ENCODE data around the gene PLS3.

The PLS3 gene

GRCh38 chrX:115571712-115572111 lies 10.7 kb downstream of the PLS3 start:
- DNase-seq = no peak

GRCh38 chrX:115573185-115573584 lies 12.2 kb downstream of the PLS3 start:
- DNase-seq = no peak

DNA sequence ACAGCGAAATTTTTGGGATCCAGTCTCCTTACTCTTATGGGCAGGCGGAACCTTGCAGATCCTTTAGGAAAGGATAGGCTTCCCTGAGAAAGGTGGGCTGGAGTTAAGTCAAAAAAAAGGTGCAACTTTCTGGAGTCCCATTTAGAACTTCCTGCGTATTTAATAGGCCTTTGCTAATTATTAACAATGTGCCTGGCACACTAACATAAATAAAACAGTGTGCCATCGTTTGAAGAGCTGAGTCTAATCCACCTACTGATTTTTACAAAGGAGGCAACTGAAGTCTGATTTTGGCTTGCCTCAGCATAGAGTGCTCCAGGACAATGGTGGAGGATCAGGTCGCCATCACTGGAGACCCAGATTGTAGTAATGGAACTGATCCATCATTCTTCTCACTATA lies 15.7 kb downstream of the PLS3 start:
- no peak for DNase-seq

- DNase-seq = no peak
Observed at GRCh38 chrX:115579327-115579726, 18.4 kb downstream of the PLS3 start.

DNA sequence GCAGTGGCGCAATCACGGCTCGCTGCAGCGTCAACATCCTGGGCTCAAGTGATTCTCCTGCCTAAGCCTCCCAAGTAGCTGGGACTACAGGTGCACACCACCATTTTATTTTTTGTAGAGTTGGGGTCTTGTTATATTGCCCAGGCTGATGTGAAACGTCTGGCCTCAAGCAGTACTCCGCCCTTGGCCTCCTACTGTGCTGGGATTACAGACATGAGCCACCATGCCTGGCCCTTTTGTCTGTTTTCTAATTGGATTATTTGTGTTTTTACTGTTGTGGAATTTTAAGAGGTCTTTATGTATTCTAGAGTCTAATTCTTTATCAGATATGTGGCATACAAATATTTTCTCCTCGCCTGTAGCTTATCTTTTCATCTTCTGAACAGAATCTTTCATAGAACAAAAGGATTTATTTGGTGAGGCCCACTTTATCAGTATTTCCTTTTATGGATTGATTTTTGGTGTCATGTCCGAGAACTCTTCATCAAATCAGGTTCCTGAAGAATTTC lies 18.9 kb downstream of the PLS3 start:
- DNase-seq = no peak

DNA sequence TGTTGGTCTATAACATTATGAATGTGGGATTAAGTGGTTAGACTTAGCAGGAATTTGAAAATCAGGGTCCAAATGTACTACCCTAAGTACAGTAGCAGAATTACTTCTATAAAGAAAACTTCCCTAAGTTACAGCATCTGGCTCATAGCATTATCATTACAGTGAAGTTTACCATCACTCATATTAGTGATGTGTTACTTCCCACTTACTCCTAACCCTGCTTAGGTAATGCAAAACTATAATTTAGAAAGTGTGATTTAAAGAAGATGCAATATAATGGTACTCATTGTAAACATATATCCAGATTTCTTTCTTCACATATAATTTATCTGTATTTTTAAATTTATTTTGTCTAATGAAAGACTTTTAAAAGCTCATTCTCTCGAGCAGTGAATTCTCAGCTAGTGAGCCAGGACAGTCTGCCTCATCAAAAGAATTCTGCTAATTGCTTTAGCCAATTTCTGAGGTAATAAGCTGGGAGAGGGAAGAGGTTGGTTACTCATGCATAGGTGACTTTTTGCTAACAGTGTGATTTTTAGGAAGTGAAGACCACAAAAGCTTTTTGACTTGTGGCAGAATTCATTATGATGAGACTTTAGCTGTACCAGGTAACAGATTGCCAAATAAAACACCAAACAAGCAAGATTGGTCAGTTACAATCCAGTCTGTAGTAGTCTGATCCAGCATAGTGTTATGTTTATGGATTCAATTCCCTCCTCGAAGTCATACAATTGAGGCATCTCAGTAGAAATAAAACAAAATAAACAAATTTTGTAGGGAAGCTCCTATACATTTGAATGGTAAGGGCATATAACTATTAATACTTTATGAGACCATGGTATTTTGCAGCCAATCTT lies 21.0 kb downstream of the PLS3 start:
- no peak for DNase-seq

DNA sequence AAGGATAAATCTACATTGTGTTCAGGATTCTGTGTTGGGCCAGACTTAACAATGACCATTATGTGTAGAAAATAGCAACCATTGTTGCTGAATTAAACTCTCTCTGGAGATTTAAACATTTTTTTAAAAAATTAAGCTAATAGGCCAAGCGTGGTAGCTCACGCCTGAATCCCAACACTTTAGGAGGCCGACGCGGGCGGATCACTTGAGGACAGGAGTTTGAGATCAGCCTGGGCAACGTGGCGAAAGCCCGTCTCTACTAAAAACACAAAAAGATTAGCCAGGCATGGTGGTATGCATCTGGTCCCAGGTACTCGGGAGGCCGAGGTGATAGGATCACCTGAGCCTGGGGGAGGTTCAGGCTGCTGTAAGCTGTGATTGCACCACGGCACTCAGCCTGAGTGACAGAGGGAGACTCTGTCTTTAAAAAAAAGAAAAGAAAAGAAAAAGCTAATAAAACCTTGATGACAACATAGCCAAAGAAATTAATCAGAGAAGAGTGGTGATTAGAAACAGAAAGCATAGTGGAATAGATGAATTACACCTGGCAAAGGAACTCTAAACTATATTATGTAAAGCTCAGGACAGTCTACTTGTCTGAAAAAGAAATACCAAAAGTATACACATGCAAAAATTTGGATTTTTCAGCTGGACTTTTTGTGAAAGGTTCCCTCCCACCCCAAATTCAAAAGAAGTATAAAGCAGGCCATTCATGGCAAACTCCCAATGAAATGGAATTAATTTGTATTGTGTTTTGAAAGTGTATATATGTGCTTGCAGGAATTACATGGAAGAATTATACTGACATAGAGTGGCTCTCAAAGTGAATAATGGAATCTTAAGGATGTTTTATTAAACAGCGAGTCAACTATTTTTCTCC lies 21.9 kb downstream of the PLS3 start:
- DNase-seq = no peak

DNA sequence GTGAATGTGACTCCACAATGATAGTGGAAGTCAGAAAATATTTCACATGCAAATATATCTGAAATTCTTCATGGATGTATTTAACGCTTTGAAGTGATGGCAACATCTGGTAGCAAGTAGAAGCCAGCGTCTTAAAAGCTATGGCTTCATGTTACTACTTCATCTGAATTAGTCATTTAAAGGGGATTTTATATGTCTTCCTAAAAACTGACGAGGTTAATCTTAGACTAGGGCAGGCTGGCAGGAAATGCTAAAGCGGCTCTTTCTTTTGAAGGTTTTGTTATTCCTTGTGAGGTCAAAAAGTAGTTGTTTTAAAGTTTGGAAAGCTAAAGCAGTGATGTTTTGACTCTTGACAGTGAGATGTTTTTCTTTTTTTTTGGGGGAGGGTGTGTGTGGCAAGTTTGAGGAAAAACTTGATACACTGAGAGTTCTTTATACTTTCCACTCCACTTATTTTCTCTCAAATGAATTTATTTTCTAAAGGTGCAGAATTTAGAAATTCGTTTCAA lies 22.6 kb downstream of the PLS3 start:
- DNase-seq = no peak

- DNase-seq = peak; percentile 71
Observed at GRCh38 chrX:115584696-115585095, 23.7 kb downstream of the PLS3 start.

DNA sequence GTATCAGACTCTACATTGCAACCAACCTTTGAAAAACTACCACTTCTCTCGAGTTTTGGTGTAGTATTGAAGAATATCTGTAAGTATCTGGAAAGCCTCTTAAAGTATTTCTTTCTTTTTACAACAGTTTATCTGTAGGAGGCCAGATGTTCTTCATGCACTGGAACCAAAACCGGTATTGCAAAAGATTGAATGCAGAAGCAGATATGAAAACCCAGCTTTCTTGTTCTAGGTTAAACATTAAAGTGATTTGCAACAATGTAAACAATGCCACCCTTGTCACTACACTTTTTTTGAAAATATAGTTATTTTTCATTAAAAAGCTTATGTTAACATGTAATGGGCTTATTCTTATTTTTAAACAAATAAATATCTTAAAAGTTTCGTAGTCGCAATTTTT lies 27.2 kb downstream of the PLS3 start:
- peak; percentile 15 for DNase-seq

DNA sequence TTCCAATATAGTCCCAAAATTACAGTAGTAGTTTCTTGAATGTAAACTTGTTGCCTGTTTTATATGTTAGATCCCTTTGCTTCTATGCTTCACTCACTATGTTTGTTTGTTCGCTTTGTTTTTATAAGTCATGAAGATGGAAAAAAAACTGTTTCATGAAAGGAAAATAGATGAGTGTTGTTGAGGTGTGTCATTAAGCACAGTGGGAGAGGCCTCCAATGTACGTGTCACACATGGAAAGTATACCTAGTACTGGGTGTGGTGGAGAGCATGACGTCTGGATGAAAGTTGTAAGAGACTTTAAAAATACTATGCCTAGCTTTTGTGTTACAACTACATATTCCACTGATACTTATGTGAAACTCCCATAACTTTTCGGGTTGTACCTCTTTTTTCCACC lies 28.4 kb downstream of the PLS3 start:
- DNase-seq = no peak

DNA sequence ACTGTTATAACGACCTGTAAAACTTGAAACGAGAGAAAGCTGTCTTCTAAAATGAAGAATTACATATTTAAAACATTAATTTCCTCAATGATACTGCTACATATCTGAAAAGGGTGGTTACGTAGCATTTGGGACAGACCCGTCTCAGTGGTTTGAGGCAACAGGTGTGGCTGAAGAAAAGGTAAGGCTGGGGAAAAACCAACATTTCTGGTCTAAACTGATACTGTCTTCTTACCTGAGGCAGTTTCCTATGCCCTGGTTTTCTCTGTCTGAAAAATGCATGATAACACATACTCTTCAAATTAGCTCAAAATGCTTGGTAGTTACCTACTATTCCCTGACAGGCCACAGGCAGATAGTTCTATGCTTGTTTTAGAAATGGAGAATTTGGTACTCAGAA lies 30.4 kb downstream of the PLS3 start:
- DNase-seq = no peak

DNA sequence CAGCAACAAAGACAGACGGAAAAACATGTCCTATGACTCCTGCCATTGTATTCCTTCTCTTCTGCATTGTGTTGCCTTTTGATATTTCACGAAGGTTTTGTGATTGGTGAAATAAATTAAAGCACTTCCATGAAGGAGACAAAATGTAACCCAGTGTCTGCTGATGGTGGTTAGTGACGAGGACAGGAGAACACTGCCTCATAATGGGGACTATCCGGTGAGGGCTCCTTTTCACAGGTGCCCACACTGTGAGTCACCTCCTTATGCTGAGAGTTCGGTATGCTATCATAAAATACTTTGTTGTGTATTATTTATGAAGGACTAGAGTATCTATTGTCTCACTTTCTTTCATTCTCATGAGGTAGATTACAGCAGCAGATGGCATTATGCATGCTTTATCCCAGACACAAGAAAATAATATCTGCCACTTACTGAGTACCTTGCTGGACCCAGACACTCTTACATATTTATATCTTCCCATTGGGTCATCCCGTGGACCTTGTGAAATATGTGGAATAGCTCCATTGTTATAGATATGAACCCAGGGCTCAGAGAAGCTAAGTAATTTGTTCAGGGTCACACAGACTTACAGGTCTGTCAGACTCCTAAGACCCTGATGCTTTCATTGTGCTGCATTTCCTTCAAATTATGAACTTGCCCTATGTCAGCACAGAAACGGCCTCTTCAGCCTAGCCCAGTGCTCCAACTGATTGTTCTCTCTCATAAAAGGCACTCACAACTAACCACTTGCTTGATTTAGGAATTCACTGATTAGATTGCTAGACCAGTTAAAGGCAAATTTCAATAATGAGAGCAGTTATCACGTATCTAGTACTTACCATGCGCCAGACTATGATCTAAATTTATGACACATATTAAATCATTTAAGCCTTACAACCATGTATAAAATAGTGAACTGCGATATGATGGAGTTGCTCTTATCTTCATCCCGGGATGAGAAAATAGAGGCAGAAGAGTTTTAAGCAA lies 31.2 kb downstream of the PLS3 start:
- DNase-seq = no peak

DNA sequence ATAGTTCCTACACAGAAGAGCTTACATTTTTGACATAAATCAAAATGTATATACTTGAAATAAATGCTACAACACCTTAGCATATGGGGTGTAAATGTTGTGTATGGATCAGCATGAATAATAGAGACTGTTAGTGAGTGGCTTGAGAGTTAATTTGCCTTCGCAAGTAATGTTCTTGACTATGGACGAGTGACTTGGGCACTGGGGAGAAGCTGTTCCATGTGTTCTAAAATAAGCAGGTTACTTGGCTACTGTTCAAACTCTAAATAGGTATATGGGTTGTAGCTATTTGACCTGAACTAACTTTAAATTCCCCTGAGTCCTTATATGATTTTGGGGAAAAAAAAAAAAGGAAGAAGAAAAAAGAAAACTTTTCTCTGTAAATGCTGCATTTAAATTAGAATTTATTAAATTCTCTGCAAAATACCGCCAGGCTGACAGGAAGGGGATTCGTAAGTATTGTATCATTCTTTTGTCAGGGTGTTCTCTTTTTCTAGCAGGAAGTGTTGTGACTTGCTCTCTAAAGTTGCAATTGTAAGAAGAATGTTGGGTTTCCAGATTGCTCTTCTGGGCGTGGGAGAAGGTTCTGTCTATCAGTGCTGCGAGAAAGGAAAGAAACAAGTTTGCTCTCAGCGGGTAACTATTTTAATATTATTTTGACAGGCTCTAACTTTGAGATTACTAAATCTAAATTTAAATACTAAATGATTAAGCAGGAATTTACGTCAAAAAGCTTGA lies 32.2 kb downstream of the PLS3 start:
- no peak for DNase-seq

GRCh38 chrX:115595049-115595448 lies 34.1 kb downstream of the PLS3 start:
- DNase-seq = no peak

DNA sequence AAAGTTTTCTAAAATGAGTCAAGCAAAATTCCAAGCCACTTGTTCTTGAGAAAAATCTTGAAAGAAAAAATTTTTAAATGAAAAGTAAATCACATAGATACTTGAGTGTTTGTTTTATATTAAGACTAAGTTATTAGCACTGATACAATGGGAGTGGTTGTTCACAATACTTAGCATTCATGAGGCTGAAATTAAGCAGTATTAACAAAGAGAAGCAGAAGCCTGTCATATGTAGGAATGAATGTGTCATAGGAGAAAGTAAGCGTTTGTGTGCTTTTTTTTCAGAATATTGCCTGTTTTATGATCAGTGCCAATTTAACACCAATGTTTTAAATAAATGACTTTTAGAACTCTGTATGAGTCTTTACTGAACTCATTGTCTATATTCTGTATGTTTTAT lies 37.6 kb downstream of the PLS3 start:
- DNase-seq = no peak

- no peak for DNase-seq
Observed at GRCh38 chrX:115602308-115602707, 41.3 kb downstream of the PLS3 start.

- DNase-seq = no peak
Observed at GRCh38 chrX:115602729-115603389, 41.9 kb downstream of the PLS3 start.

GRCh38 chrX:115603534-115604074 lies 42.6 kb downstream of the PLS3 start:
- DNase-seq = no peak

DNA sequence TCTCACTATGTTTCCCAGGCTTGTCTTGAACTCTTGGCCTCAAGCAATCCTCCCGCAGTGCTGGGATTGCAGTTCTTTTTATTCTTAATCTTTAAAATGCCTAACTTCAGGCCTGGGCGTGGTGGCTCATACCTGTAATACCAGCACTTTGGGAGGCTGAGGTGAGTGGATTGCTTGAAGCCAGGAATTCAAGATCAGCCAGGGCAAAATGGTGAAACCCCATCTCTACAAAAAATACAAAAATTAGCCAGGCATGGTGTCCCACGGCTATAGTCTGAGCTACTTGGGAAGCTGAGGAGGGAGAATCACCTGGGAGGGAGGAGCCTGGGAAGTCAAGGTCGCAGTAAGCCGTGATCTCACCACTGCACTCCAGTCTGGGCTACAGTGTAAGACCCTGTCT lies 45.9 kb downstream of the PLS3 start:
- DNase-seq = no peak

DNA sequence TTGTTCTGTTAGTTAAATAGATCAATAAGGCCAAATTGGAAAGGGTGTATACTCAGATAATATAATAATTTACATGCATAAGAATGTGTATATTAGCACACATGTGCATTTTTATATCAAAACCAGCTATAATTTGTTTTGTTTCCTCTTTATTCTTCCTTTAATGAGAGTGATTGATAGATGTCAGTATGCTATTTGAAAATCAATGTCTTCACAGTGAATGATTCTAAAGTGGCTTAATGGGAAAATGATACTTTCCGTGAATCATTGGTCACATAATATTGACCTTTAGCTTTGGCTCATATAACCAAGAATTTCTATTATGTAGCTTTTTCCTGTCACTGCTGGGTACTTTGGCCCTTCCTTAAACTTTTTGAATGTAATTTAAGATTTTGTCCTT lies 48.6 kb downstream of the PLS3 start:
- DNase-seq = no peak
